Activated CD8-positive, alpha-beta memory T cell treated with anti-CD3 and anti-CD28 coated beads, Interleukin-2, amount 50 U/mL, for 24 hours (primary cell): Measurements from ENCODE around the gene ATP8B1.

Experiments used
- DNase-seq: peaks from one replicate; pipeline ENCODE4 v3.0.0-alpha.2; 2020; ENCODE audit errors: extremely low read depth

Gene ATP8B1

GRCh38 chr18:57819119-57819518, 16.0 kb upstream of the ATP8B1 start:
- DNase-seq: no peak

DNA sequence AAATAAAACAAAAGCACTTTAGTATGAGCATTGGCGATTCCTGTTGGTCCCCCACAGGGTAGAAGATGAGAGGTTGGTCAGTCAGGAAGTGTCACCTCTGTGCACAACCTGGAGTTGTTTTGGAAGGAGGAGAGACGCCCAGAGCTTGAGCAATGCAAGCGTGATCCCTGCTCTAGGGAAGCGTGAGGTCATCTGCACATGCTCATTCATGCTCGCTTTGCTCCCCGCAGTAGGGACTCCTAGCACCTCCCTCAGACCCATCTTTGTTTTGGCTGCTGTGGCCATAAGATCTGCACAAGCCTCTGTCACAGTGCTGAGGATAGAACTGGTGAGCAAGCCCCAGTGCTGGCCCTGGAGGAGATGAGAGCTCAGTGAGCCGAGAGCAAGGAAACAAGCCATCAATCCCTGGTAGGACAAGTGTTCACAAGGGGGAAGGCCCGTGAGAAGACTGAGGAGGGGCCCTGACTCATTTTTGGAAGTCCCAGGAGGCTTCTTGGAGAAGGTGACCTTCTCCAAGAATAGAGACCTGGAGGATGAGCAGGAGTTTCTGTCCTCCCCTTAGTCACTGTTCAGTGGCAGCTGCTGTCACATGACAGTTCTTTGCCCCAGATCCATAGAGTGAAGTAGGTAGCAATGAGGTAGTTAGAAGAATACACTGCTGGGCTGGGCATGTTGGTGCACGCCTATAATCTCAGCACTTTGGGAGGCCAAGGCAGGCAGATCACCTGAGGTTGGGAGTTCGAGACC, 13.3 kb upstream of the ATP8B1 start:
- no peak for DNase-seq

GRCh38 chr18:57814555-57814954, 11.4 kb upstream of the ATP8B1 start:
- no peak for DNase-seq

DNA sequence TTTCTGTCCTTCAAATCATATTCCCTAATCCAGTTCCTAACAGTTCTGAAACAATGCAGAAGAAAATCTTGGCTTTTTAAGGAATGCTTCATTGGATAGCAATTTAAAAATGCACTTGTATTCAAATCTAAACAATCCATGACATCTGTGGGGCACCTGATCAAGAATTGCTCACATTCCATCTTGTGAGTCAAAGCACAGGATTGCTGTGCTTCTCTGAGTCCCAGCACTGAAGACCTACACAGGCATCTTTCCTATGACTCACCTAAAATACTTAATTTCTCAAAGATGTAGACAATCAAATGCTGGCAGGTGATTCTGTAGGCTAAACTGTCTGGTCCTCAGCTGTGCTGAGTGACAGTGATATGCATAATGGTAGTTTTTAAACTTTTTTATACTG, 10.1 kb upstream of the ATP8B1 start:
- no peak for DNase-seq

DNA sequence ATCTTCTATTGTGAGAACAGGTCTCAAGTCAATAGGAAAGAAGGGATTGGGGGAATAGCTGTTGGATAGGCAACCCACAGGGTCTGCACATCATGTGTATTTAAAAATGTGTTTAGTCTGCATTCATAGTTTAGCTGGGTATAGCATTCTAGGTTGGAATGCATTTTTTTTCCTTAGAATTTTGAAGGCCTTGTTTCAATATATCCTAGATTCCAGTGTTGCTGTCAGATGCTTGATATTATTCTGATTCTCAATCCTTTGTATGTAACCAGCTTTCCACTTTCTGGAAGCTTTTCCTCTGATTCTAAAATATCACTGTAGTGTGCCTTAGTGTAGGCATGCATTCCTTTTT, 9.0 kb upstream of the ATP8B1 start:
- DNase-seq: no peak

- no peak for DNase-seq
These were observed 8.5 kb upstream of the ATP8B1 start for GRCh38 chr18:57811477-57812125.

GRCh38 chr18:57809190-57809589, 6.1 kb upstream of the ATP8B1 start:
- no peak for DNase-seq

- DNase-seq: no peak
These were observed 4.4 kb upstream of the ATP8B1 start for GRCh38 chr18:57807336-57808117.

GRCh38 chr18:57806978-57807285, 3.8 kb upstream of the ATP8B1 start:
- no peak for DNase-seq

DNA sequence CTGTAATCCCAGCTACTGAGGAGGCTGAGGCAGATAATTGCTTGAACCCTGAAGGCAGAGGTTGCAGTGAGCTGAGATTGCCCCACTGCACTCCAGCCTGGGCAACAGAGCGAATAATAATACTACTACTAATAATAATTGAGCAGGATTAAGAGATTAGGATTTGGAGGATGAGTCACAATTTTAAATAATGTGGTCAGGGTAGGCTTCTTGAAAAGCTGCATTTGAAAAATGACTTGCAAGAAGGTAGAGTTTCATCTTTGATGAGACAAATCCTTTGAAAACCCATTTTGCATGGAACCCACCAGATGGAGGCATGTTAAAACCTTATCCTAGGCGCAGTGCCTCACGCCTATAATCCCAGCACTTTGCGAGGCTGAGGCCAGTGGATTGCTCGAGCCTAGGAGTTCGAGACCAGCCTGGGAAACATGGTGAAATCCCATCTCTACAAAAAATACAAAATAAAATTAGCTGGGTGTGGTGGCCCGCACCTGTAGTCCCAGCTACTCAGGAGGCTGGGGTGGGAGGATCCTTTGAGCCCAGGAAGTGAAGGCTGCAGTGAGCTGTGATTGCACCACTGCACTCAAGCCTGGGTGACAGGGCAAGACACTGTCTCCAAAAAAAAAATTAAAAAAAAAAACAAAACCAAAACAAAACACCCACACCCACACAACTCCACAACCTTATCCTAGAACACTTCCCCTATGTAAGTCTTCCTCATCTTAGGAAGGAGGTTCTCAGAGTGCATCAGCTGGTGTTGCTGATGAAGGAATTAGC, 3.3 kb upstream of the ATP8B1 start:
- DNase-seq: no peak

DNA sequence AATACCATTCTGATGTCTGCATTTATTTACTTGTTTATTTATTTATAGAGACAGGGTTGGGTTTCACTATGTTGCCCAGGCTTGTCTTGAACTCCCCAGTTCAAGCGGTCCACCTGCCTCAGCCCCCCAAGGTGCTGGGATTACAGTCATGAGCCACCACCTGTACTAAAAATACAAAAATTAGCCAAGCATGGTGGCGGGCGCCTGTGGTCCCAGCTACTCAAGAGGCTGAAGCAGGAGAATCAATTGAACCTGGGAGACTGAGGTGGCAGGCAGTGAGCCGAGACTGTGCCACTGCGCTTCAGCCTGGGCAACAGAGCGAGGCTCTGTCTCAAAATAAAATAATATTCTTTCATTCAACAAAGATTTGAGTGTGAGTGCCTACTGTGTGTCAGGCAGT, 2.0 kb upstream of the ATP8B1 start:
- DNase-seq: no peak

DNA sequence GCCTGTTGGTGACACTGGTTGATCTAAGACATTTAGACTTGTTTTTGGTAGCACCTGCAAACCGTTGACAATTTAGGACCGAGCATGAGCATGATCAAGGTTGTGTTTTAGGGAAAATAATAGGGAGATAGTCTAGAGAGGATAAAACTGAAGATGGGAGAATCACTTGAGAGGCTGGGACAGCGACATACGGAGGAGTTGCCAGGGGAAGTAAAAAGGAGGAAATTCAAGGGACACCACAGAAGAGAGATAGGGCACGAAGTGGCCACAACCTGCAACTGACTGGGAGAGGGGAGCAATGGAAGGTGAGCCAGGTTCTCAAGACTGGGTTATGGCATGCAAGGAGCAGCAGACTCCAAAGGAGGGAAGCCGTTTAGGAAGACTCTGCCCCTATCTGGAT, 1.4 kb upstream of the ATP8B1 start:
- no peak for DNase-seq

DNA sequence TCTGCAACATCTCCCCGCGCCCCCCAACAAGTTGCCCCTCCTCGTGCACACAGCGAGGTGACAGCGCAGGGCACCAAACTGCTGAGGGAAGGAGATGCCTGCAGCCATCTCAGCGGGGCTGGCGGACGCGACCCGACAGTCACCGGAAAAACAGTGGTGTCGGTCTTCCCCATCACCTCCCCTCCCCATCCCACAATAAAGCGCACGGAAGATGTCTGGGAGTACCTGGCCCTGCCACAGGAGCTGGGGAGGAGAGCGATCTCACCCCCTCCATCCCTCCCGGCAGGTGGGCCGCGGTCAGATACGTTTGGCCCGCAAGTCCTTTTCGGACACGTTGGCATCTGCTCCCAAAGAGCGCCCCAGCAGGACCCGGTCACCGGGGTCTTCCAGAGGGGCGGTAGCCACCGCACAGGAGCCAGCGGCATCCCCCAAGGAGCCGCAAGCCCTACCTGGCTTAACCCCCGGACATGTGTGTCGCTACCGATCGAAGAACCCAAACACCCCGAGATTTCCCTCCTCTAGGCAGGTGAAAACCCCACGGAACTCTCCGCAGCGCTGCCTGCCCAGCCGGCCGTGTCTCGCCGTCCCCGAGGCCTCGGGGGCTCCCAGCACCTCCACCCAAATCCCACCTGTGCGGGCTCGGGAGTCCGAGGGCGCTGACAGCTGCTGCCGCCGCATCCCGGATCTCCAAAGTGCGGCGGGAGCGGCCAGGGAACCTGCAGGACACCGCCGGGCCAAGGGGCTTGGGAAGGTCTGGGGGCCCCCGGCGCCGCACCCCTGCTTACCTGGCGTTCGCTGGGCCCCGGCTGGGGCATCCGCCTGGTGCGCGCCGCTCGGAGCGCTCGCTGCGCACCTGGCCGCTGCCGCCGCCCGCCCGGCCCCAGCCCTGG, 657 bp downstream of the ATP8B1 start:
- DNase-seq: no peak

DNA sequence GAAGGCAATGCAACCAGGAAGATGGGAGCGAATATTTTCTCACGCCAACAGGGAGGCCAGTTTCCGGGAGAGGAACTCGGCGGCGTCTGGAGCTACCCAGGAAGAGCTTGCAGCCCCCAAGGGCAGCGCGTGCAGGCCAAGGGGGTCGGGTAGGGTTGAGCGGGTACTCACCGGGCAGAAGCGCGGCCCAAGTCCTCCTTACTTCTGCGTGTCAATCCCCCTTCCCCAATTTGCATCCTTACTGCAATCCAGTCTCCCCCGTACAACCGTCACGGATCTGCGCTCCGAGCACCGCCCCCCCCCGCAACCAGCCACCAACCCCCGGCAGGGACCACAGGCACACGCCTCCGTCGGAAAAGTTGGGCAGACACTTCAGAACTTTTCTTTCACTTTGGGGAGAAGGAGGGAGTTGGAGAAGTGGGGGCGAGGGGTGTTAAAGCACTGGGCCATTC, 1.3 kb downstream of the ATP8B1 start:
- no peak for DNase-seq

DNA sequence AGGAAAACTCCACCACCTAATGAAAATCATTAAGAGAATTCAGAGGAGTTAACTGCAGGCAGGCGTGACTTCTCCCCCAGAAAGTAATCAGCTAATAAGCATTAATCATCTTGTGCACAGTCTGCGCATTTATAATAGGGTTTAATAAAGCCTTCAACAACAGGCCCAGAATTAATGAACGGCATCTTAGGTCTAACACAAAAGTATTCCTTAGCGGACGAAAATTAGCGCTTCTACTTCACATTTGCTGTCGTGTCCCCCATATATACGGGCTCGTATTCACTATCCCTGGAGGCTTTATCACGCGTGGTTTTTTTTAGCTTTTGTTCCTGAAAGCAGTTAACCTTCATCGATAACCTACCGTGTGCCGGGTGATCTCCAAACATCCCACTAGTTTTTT, 1.8 kb downstream of the ATP8B1 start:
- DNase-seq: no peak

DNA sequence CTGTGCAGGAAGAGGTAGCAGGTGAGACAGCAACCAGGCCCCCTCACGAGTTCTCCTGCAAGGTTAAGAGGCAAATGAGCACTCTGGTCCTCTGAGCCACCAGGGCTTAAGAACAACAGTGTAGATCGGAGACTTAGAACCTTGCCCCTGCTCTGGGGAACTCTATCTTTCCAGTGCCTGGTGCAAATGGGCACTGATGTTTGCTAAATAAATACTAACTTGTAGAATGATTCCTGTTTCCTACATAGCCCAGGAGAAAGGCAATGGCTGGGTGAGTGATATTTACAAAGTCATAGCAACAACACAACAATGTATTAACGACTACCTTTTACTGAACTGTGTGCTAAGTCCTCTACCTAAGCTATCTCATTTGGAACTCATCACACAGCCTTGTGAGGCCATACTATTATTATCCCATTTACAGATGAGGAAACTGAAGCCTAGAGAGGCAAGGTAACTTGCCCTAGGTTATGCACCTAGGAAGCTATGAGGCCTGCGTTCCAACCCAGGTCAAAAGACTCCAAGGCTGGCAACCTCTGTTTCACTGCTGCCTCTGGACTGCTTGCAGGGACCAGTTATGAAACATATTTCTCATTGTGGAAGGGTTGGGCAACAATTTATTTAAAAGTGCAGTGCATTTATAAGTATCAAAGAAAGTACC, 4.3 kb downstream of the ATP8B1 start:
- no peak for DNase-seq

DNA sequence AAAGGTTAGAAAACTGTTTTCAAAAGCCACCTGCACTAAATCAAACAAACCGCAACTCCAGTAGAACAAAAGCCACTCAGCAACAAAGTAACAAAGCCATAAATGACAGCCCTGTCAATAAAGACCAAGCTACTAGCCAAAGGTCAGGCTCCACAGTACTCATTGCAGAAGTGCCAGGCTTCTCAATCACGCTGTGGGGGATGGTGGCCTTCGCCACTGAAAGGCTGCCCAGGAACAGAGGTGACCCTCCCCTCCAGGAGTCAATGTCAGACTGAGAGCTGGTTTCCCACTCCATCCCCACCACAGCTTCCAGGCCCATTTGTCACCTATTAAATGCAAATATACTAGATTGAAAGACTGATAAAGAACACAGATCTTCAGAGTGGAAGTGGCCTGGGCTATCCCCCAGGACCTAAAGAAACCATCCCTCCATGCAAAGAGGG, 5.9 kb downstream of the ATP8B1 start:
- no peak for DNase-seq

- DNase-seq: no peak
These were observed 8.0 kb downstream of the ATP8B1 start for GRCh38 chr18:57794951-57795728.

GRCh38 chr18:57793302-57793986, 9.7 kb downstream of the ATP8B1 start:
- no peak for DNase-seq
